GM12872 (cell line): Measurements from ENCODE around the gene GALNT9.

Source experiments
- CTCF ChIP-seq: IDR thresholded peaks from 3 replicates; pipeline ENCODE4 v1.5.1; 2011; ENCODE audit warnings: low read depth, mild to moderate bottlenecking, low read length, moderate library complexity; ENCODE audit not compliant: insufficient read depth

The GALNT9 gene

DNA sequence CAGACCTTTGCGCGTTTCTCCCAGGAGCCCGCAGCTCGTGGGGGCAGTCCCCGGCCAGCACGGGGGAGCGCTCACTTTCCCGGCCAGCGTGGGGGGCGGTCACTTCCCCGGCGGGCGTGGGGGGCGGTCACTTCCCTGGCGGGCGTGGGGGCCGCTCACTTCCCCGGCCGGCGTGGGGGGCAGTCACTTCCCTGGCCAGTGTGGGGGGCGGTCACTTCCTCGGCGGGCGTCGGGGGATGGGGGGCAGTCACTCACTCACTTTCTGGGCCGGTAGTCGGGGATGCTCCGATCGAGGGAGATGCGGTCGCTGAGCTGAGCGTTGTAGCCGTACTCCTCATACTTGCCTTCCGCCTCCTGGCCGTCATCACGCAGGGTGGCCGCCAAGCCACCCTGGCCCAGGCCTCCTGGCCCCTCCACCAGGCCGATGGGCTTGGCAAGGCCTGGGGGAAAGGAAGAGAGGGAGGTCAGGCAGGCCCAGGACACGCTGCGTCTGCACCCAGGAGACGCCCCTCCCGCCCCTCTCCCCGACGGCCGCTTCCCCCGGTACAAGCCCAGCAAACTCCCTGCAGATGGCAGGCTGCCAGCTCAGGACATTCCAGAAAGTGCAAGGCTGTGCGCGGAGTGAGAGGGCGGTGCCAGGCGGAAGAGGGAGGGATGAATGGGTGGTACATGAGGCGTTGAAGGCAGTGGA, 43.3 kb downstream of the GALNT9 start:
- no peak for TF ChIP-seq CTCF

DNA sequence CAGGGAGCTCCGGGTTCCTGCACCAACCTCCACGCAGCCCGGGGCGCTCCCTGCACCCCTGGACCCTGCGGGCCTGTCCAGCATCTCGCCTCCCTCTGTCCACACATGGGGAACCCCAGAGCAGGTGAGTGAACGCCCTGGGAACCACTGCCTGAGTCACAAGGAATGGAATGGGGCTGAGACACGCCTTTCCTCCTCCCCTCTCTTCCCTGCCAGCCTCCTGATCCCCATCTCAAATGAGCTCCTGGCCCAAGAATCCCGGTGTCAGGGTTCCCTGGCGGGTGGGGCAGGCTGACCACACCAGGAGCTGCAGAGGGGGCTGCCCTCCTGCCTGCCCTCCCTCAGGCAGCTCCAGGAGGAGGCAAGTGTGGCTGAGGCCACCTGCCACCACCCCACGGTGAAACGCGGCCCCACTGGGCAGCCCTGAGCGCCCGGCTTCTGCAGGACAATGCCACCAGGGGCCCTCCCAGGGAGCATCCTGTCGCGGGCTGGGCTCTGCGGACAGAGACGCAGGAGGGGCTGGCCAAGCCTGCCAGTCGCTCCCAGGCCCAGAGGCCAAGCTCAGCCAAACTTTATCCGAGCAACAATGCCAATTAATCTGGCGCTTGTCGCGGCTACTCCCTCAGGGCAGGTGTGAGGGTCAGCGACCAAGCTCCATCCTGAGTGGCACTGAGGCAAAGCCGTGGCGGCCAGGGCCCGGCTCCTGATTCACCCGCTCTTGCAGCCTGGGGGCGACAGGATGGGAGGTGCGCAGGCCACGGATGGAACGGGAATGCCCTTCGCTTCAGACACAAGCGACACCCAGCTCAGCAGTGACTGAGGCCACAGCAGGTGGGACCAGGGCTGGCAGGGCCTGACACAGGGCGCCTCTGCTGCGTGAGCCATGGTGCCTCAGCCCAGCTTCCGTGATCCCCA, 44.3 kb downstream of the GALNT9 start:
- no peak for TF ChIP-seq CTCF

DNA sequence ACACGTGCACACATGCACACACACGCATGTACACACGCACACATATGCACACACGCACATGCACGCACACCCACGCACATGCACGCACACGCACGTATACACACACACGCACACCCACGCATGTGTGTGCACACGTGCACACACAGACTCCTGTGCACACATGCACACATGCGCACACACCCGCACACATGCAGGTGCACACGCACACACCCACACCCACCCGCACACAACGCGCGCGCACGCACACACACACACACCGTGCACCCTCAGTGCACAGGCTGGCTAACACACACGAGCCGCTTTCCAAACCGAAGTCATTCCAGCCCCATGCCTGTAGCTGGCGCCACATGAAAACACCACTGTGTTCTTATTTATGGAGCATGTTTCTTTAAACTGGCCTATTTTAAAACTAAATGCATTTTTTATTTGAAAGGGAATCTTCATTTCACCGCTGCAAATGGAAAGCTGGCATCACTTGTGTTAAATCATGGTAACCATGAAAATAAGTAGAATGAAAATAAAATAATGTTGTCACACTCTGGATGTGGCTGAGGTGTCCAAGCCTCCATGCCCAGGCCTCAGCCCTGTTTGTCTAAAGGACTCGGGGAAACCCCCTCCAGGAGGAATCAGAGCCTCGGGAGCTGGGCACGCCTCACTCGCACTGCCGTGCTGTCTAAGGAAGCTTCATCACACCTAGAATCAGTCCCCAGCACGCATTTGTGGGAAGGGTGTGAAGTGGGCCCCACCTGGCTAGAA, 45.1 kb downstream of the GALNT9 start:
- no peak for TF ChIP-seq CTCF

DNA sequence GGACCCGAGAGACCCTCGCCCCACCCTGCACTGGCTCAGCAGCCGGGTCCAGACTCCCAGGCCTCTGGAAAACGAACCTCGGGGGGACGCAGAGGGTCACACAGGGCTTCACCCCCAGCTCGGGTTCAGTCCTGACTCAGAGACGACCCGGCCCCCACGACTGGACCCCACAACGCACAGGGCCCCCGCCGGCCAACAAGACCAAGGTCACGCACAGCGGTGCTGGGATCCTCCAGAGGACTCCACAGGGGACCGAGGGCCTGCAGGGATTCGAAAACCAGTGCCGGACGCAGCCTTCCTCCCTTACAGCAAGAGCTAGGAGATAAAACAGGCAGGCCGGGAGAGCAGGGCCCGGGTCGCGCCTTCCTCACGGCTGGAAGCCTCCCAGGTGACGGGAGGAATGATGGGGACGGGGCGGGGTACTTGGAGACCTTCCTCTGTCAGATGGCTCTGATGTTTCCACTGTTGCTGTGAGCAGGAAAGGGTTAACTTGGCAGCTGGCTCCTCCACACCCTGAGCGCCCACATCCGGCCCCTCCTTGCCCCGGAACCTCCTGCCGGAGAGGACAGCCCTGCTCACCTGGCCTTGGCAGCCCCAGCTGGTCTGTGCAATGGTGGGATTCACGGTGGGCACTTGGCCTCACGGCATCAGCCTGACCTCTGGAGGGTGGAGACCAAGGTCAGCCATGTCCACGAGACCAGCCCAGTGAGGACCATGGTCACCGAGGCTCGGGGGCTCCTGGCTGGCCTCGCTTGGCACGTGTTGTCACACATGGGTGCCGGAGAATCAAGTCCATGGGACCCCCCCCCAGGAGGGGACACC, 46.2 kb downstream of the GALNT9 start:
- TF ChIP-seq CTCF: no peak

DNA sequence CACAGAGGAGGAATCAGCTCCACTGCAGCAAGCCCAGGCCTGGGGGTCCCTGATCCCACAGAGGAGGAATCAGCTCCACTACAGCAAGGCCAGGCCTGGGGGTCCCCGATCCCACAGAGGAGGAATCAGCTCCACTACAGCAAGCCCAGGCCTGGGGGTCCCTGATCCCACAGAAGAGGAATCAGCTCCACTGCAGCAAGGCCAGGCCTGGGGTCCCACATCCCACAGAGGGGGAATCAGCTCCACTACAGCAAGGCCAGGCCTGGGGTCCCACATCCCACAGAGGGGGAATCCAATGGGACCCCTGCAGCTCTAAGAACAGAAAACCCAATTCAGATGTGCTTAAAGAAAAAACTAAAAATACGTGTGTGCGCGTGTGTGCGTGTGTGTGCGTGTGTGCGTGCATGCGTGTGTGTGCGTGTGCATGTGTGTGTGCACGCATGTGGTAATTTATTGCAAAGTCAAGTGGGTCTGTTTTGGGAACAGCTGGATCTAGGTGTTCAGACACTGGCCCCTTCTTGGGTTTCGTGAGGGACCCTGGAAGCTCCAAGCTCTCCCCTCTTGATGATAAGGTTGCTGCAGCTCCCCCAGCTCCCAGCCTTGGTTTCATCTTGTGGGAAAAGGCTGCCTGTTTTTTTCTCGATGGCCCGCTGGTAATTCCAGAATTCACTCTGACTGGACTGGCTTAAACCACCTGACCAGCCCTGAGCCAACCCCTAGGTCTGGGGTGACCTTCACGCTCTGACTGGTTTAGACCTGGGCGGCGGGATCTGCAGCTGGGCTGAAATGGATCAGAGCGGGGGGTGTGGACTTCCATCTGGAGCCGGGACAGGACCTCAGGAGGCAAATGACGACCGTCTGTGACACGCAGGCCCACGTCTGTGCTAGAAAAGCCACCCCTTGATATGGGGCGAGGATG, 47.1 kb downstream of the GALNT9 start:
- no peak for TF ChIP-seq CTCF

DNA sequence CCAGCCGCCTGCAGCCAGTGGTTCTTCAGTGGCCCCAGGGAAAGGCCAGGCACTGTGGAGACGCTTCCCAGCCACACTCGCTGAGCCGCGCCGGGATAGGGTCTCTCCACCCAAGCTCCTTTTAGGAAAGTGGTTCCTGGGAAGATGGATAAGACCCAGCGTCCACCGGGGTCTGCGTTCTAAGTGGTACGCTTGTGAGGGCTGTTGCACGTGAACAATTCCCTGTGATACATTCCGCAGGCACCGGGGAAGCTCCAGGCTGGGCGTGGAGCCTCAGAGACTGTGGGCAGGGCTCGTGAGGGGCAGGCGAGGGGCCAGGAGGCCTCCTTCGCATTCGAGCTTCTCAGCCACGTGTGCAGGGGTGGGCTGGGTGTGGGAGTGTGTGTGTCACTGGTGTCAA, 48.4 kb downstream of the GALNT9 start:
- no peak for TF ChIP-seq CTCF
